Globus pallidus (tissue), 1 donor: ENCODE measurements around the gene PEX16.
"Not testable (repeated sequence)": the region's sequence is repeated elsewhere in the genome, so short reads cannot be mapped to it uniquely, and the experiment has no call there.

Experiments
- DNase-seq: peaks from one replicate; pipeline ENCODE4 v3.0.0-alpha.2; 2015; ENCODE audit warnings: low spot score

The PEX16 gene

DNA sequence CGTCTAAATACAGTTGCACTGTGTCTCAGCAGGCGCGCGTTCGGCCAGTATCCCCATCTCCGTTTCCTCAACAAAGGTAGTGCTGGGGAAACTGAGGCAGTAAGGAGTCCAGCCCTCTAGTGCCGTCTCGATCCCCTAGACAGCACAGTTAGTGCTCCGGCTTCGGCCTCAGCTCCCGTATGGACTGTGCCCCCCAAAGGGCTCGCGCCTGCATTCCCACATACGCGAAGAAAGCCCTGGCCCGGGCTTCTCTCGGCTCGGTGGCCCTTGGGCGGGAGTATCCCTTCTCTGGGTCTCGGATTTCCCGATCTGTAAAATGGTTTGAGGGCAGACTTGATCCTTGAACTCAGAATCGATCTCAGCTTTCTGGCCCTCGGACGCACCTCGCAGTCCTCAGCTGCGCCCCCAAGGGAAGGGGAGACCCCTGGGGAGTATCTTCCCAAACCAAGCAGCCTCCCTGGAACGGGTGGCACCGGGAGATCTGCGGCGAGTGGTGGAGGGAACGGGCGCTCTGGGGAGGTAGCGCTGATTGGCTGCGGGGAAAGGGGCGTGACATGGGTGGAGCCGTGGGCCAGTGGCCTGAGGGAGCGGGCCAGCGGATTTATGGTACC is 759 bp upstream of the PEX16 start:
- peak; percentile 85 for DNase-seq

DNA sequence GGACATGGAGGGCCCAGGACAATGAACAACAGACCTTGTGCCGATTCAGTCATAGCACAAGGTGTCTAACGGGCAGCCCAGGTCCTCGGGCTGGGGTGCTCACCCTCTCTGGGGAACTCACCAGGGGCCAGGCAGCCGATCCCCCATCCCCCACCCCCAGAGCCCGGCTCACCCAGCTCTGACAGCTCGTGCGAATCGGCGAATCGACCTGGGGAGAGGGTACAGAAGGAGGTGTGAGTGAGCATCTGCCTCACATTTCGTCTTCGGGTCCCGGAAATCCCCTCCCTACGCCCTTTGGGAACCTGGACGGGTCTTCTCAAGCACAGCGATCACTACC is 423 bp downstream of the PEX16 start:
- no peak for DNase-seq

DNA sequence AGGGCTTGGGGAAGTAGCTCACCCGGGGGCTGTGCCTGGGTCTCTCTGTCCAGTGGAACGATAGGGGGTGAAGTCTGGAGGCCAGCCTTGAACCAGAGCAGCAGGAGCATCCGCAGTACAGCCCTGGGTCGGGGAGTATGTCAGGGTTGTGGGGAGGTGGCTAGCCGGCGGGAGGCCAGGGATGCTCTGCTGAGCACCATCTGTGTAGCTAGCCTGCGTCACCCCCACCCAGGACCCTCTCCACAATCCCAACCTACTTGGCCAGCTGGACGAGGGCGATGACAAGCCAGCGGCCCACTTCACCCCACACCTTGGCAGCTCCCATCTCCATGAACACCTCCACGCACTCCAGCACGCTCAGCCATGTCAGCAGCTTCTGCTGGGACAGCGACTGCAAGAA is 2.2 kb downstream of the PEX16 start:
- DNase-seq, result no peak

DNA sequence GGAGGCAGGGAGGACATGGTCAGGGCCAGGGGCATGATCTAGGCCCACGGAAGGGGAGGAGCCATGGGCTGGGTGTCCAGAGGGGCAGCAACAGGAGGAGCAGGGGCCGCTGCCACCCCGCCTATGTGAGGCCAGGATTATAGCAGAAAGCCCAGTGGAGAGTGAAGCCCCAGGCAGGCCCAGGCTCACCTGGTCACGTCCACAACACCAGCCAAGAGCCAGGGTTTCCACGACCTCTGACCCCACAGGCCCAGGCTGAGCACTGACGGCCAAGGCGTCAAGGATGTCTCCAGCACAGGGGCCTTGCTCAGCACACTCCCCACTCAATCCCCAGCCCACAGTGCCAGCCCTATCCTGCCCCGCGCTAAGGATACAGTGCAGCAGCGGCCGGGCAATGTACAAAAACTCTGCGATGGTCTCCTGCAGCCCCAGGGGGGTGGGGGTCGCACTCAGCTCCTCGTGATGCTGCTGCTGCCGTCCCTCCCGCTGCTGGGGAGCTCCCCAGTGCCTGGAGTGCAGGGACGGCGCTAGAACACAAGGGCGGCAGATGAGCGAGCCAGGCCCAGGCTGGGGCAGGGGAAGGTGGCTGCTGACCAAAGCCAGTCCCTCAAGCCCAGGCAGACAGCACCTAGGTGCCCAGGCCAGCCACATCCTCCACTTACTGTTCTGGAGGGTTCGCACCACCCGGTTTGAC is 3.6 kb downstream of the PEX16 start:
- DNase-seq, result no peak

DNA sequence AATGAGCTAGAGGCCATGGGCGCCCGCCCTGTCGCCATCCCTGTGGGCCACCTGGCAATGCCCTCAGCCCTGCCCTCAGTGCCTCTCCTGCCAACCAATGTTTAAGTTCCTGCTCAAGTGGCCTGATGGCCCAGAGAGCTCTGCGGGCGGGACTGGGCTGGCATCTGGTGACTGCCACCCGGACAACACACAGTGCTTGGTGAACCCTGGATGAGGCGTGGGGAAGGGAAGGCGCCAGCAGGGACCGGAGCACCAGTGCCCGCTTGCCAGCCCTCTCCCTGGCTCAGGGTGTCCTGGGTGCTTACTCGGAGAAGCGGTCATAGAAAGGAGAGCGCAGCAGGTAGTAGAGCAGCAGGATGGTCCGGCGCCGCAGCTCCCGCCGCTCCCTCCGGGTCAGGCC is 4.2 kb downstream of the PEX16 start:
- DNase-seq, result no peak

DNA sequence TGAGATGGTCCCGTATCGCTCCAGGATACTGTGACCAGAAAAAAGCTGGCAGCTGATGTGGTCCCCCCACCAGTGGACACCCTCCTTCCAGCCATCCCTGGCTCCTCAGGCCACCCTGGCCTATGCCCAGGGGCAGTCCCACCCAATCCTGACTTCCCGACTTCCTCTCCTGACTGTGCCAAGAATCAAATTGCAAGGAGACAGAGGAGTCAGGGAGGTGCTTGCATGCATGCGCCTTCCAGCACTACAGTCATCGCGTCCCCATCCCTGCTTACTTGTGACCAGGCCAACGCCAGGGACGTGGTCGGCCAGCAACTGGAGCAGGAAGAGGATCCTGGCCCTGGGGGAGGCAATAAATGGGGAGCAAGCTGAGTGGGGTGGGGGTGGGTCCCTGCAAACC is 7.1 kb downstream of the PEX16 start:
- no peak for DNase-seq

DNA sequence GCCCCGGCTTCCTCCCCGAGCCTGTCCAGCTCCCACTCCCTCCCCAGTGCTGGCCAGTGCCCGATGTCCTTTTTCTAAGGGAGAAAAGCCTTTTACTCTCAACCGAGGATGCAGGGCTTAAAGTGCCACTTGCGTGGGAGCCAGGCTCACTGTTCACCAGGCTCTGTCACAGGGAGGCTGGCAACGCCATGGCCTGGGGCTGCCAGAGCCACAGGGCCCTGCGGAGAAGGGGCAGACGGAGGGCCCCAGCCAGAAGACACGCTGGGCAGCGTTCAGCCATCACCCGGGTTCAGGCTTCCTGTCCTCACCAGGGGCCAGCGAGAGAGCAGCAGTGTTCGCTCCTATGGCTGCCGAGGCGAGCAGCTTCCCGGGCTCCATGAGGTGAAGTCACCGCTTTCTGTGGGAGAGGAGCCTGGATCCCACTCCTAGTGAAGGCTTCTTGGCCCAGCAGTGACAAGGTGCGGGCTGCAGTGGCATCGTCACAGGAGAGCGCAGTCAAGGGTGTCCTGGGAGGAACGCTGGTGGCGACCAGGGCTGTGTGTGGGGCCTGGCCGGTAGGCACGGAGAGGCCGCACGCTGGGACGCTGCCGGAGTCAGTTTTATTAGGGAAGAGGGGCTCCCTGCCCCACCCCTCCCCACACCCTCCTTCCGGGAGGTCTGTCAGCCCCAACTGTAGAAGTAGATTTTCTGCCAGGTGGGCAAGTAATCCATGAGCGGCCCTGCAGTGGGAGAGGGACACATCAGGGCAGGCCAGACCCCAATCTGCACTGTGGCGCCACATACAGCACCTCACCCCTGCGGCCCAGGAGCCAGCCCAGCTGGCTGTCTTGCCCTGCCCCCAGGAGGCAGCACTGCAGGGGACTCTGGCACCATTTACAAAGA is 7.8 kb downstream of the PEX16 start:
- no peak for DNase-seq

DNA sequence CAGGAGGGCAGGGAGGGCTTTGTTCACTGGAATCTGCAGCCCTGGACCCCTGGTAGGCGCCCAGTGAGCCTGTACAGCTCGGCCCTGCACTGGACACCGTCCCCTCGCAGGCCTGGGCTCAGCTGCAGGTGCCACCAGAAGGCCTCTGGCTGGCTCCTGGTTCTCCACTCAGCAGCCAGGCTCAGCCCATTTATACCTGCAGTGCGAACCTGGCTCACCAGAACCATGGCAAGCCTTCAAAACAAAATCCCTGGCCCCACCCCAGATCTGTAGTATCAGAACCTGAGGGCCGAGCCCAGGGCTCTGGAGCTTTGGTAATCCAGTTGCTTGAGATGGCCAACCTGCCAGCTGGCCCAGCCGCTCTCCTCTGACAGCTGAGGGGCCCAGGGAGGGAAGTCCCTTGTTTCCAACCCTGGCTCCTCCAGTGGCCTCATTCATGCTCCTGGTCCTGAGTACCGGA is 9.7 kb downstream of the PEX16 start:
- no peak for DNase-seq

DNA sequence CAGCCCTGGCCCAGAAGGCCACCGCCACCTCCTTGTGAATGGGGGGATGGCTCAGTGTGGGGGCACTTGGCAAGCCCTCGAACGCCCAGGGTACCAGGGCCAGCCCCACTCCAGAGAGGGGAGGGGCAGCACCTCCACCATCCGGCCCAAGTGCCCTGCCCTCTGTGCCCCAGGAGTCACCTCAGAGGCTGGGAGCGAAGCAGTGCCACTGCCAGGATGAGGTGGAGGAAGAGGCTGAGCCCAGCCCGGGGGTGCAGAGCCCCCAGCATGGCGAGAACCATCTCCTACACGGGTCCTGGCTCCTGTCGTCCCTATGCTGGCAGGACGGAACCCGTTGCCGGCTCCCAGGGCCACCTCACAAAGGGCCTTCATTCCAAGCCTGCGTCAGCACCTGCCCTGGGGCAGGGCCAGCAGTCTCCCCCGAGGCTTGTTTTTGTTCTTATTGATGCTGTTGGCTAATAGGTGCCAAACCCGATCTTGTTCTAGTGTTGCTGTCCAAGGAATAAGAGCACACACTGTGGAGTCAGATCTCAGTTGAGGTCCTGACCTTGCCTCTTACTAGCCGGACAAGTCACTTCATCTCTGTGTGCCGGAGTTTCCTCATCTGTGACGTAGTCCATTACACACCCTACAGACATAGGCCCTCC is 10.6 kb downstream of the PEX16 start, which contains the start of gene FREY1:
Gene FREY1 (minus strand): TSS at position 307 of the 647 bp plus-strand sequence. CDS start 26 bp downstream, at position 281.
- DNase-seq, result no peak

DNA sequence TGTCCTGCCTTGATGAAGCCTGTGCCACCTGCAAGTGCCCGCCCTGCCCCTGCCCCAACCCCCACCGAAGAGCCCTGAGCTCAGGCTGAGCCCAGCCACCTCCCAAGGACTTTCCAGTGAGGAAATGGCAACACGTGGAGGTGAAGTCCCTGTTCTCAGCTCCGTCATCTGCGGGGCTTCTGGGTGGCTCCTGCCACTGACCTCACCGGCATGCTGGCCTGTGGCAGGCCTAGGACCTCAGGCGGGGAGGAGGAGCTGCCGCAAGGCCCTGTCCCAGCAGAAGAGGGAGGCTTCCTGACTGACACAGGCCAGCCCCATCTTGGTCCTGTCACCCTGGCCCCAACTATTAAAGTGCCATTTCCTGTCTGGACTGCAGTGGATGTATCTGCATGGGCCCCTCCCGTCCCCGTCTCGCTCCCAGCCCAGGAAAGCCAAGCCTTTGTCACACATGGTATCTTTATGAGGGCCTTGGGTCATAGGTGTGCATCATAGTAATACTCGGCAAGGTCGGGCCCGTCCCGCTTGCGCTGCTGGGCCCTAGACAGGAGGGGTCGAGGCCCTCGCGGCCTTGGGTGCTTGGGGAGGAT is 11.5 kb downstream of the PEX16 start:
- no peak for DNase-seq

DNA sequence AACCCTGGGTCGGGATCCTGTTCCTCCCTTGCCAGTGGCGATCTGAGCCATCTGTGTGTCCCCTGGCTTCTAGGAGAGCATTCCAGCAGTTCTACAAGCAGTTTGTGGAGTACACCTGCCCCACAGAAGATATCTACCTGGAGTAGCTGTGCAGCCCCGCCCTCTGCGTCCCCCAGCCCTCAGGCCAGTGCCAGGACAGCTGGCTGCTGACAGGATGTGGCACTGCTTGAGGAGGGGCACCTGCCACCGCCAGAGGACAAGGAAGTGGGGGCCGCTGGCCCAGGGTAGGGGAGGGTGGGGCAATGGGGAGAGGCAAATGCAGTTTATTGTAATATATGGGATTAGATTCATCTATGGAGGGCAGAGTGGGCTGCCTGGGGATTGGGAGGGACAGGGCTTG is 12.1 kb downstream of the PEX16 start:
- not testable (repeated sequence) for DNase-seq

DNA sequence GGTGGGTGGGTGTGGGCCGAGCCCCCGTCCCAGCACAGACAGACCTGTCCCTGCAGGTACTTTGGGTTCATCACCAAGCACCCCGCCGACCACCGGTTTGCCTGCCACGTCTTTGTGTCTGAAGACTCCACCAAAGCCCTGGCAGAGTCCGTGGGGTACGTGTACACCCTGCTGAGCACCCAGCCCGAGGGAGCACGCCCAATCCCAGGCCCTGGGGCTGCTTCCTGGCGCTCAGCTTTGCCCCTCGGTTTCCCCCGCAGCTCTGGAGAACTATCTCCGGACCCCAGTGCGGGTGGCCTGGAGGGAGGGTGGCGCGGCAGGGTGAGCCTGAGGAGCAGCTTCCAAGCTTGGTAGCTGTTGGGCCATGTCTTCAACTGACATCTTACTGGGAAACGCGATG is 12.6 kb downstream of the PEX16 start:
- DNase-seq, result no peak

DNA sequence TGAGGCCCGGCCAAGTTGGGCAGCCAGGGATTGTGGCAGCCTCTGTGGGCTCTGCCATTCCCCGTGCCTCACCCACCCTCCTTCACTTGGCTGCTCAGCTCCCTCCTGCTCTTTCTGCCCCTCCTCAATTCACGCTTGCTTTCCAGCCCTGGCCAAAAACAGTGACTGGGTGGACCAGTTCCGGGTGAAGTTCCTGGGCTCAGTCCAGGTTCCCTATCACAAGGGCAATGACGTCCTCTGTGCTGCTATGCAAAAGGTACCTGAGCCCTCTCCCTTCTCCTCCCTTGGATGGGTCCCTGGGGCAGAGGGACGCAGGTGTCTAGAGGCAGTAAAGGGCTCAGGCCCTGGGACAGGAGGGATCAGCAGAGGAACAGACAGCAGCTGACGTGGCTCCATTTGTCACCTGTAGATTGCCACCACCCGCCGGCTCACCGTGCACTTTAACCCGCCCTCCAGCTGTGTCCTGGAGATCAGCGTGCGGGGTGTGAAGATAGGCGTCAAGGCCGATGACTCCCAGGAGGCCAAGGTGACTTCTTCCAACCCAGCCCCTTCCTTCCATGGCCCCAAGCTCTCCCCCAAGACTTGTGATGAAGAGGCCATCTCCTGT is 13.3 kb downstream of the PEX16 start:
- DNase-seq, result no peak

DNA sequence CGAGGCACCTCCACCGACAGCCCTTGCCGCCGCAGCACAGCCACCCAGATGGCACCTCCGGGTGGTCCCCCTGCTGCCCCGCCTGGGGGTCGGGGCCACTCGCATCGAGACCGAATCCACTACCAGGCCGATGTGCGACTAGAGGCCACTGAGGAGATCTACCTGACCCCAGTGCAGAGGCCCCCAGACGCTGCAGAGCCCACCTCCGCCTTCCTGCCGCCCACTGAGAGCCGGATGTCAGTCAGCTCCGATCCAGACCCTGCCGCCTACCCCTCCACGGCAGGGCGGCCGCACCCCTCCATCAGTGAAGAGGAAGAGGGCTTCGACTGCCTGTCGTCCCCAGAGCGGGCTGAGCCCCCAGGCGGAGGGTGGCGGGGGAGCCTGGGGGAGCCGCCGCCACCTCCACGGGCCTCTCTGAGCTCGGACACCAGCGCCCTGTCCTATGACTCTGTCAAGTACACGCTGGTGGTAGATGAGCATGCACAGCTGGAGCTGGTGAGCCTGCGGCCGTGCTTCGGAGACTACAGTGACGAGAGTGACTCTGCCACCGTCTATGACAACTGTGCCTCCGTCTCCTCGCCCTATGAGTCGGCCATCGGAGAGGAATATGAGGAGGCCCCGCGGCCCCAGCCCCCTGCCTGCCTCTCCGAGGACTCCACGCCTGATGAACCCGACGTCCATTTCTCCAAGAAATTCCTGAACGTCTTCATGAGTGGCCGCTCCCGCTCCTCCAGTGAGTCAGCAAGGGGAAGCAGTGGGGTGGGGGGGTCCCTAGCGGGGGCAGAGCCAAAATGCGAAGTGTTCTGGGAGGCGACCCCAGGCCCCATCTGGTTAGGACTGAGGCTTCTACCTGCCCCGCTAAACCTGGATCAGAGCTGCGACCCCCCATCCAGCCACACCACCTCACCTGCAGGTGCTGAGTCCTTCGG is 15.0 kb downstream of the PEX16 start:
- DNase-seq, result no peak

DNA sequence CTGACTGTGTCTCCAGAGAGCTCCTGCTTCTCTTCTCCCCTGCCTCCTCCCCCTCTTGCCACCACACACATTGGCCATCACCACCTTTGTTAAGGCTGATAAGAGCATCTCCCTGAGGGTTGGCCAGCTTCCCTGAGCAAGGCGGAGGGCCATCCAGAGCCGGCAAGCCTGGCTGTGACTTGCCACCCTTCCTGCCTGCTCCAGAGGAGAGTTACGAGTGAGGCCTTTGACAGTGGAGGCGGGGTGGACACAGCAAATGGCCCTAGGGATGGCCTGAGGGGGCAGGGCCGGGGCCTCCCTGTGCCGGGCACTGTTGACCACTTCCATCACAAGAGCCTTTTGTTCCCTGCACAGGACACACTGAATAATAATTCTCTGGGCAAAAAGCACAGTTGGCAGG is 16.1 kb downstream of the PEX16 start:
- peak; percentile 97 for DNase-seq

DNA sequence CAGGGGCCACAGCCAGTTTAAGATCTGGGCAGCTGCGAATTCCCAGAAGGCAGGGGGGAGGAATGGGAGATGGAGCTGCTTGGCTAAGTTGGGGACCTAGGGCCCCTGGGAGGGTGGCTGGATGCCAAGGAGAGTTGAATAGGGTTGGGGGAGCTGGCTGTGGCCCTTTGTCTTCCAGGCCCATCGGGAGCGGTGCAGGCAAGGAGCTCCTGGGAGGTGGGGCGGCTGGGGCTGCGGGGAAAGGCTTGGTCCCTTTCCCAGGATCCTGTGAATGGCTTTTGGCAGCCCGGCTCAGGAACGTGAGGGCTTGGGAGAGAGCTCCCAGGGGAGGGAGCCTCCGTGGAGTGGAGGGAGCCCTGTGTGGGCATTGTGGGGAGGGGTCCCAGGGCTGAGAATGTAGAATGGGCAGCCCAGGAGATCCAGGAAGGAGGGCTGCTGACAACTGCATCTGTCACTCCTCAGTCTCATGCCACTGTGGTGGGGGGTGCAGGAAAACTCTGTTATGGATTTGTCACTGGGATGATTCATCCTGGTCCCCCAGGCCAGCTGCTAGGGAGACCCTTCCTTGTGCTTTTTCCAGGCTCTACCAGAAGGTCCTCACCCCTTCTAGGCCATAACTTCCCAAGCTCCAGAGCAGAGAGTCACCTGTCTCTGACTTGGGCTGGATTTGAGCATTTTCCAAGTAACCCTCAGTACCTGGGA is 16.6 kb downstream of the PEX16 start:
- DNase-seq, result peak; percentile 75

DNA sequence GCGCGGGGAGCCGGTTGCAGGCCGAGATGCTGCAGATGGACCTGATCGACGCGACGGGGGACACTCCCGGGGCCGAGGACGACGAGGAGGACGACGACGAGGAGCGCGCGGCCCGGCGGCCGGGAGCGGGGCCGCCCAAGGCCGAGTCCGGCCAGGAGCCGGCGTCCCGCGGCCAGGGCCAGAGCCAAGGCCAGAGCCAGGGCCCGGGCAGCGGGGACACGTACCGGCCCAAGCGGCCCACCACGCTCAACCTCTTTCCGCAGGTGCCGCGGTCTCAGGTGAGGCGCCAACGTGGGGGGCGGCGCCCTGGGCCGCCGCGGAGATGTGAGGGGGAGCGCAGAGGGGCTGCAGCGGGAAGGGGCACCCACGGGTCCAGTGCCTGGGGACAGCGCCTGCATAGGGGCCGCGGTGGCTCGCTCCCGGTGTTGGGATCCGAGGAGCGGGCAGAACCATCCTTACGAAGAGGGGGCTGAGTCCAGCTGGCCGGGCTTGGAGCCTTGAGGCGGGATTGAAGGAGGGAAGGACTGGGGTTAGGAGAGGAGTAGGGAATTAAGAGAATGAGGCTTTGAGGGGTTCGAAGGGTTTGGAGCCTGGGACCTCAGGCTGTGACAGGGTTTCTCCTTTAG is 17.4 kb downstream of the PEX16 start:
- DNase-seq, result not testable (repeated sequence)

DNA sequence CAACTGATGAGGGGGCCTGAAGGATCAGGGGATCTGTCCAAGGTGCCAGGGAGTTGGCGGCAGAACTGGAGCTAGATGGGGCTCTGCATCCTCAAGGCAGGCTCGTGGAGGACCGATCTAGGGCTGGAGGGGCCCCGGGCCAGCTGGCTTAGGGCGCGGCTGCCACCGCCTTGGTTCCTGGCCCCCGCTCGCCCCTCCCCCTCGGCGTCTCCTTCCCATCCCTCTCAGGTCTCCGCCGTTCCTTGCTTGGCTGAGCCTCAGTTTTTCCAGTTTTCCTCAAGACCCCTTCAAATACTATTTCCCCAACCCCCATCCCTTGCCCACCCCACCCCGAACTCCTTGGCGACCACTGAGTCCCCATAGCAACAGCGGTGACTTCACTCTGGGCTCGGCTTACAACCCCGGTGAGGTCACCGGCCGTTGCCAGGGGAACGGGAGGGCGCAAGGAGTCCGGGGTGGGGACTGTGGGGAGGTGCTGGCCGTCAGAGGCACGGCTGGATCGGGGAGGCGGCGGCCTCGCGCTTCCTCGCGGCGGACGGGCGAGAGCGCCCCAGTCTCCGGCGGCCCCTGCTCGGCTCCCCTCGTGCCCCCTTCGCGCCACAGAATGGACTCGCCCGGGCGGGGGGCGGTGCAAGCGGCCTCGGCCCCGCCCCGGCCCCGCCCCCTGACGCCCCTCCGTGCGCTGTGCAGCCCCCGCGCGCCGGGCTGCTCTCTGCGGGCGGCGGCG is 18.1 kb downstream of the PEX16 start:
- DNase-seq, result peak; percentile 94

DNA sequence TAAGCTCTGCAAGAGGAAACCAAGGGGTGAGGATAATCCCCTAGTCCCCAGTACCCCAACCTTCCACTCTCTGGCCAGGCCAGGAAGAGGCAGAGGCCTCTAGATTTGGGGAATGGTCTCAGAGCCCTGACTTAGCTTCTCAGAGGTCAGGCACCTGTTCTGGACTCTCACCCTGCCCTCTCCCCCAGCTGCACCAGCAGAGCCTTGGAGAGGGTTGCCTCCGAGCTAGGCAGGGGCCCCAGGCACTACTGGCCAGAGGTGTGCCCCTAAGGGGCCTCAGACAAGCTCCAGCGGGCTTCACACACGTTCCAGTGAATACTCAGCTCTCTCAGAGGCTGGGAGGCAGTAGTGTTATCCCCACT is 18.6 kb downstream of the PEX16 start:
- DNase-seq, result no peak
